H1 (cell line): ENCODE data around the gene FITM2. TPM values are rescaled to one million over a fixed set of nuclear protein-coding genes. Genes with fewer than 3 reads are reported as not detected.

Source experiments
- CTCF ChIA-PET: fragments of 300-600 bp; sonication (Branson Sonifier 250); formaldehyde crosslinking; loops from one replicate; lab custom pipeline; 2021; ENCODE audit not compliant: partially characterized antibody; lab: Charles Lee
- POLR2A ChIA-PET: fragments of 300-600 bp; sonication (Branson Sonifier 250); formaldehyde crosslinking; loops from one replicate; lab custom pipeline; 2021; ENCODE audit warnings: inconsistent platforms; ENCODE audit not compliant: partially characterized antibody; lab: Charles Lee
- DNase-seq, 2 experiments: peaks; one replicate each; pipeline versions ENCODE4 v3.0.0 to v3.0.0-alpha.2; 2010 to 2022; ENCODE audit warnings: low spot score in 2 of 2, low read depth in 1 of 2, mixed read lengths in 1 of 2
- FAIRE-seq: peaks from 2 replicates; lab custom pipeline; 2011; peaks lifted over from hg19 to GRCh38; lab: Jason Lieb, UNC
- H2AFZ ChIP-seq: 2 replicates; pipeline ENCODE4 v1.8.1; 2012; ENCODE audit warnings: low read length, inconsistent platforms
- H2AK5ac ChIP-seq: 2 replicates; pipeline ENCODE4 v1.6.1; 2013; ENCODE audit warnings: low read depth, low read length
- H2BK120ac ChIP-seq: replicated peaks from 2 replicates; pipeline ENCODE3; 2013; ENCODE audit warnings: low read depth, low read length, inconsistent platforms
- H2BK12ac ChIP-seq: 2 replicates; pipeline ENCODE4 v1.6.1; 2013; ENCODE audit warnings: low read depth, low read length
- H2BK15ac ChIP-seq: 2 replicates; pipeline ENCODE4 v1.6.1; 2013; ENCODE audit warnings: low read length
- H2BK20ac ChIP-seq: 2 replicates; pipeline ENCODE4 v1.6.1; 2013; ENCODE audit warnings: low read length
- H2BK5ac ChIP-seq: 2 replicates; pipeline ENCODE4 v1.6.1; 2013; ENCODE audit warnings: low read depth, low read length
- H3K14ac ChIP-seq: 2 replicates; pipeline ENCODE4 v1.6.1; 2013; ENCODE audit warnings: inconsistent platforms; ENCODE audit not compliant: insufficient read length
- H3K18ac ChIP-seq: 2 replicates; pipeline ENCODE4 v1.6.1; 2013; ENCODE audit warnings: low read length; ENCODE audit errors: extremely low read depth
- H3K23ac ChIP-seq: 2 replicates; pipeline ENCODE4 v1.6.1; 2013; ENCODE audit warnings: inconsistent platforms; ENCODE audit not compliant: insufficient read length
- H3K23me2 ChIP-seq: 2 replicates; pipeline ENCODE4 v1.6.1; 2013; ENCODE audit warnings: low read depth, low read length
- H3K27ac ChIP-seq: 2 replicates; pipeline ENCODE4 v1.6.1; 2011; ENCODE audit warnings: low read depth, low read length, inconsistent platforms
- H3K27me3 ChIP-seq, 4 experiments: replicated peaks in 1 of 4; 1 replicate in 1 of 4; 2 replicates in 3 of 4; pipeline versions ENCODE4 v1.6.1 to v1.8.1; 2011 to 2013; ENCODE audit warnings: low read length in 3 of 4, mild to moderate bottlenecking in 3 of 4, inconsistent platforms in 2 of 4, mixed read lengths in 2 of 4, moderate library complexity in 1 of 4; ENCODE audit not compliant: control insufficient read depth in 3 of 4, insufficient read depth in 3 of 4; ENCODE audit errors: extremely low read depth in 1 of 4
- H3K36me3 ChIP-seq, 4 experiments: 2 replicates each; pipeline versions ENCODE4 v1.6.1 to v1.8.1; 2011 to 2013; ENCODE audit warnings: mild to moderate bottlenecking in 4 of 4, low read length in 3 of 4, moderate library complexity in 2 of 4, control low read depth in 1 of 4, inconsistent platforms in 1 of 4; ENCODE audit not compliant: insufficient read depth in 4 of 4, control insufficient read depth in 2 of 4
- H3K4ac ChIP-seq: replicated peaks from 2 replicates; pipeline ENCODE3; 2013; ENCODE audit warnings: low read length, low read depth, mixed read lengths, inconsistent platforms; ENCODE audit not compliant: insufficient read length
- H3K4me1 ChIP-seq, 4 experiments: replicated peaks in 1 of 4; 1 replicate in 1 of 4; 2 replicates in 3 of 4; pipeline versions ENCODE4 v1.6.1 to v1.8.1; 2011 to 2013; ENCODE audit warnings: low read length in 3 of 4, inconsistent platforms in 2 of 4, mixed read lengths in 1 of 4; ENCODE audit not compliant: insufficient read depth in 4 of 4, control insufficient read depth in 3 of 4
- H3K4me2 ChIP-seq, 2 experiments: 2 replicates each; pipeline versions ENCODE4 v1.6.1 to v1.8.1; 2011 to 2013; ENCODE audit warnings: low read depth in 2 of 2, low read length in 2 of 2, control low read depth in 1 of 2, inconsistent platforms in 1 of 2, mild to moderate bottlenecking in 1 of 2; ENCODE audit not compliant: insufficient read depth in 1 of 2
- H3K4me3 ChIP-seq, 4 experiments: fragments of 200-600, 300-600 bp in 1 of 4; sonication (generic), shearing (Covaris generic), sonication (Bioruptor Twin) in 1 of 4; 2 replicates each; pipeline versions ENCODE4 v1.5.1 to v1.8.1; 2011 to 2016; ENCODE audit warnings: low read length in 4 of 4, low read depth in 3 of 4, control low read depth in 2 of 4, inconsistent platforms in 2 of 4, mild to moderate bottlenecking in 2 of 4, mixed read lengths in 1 of 4, moderate library complexity in 1 of 4; ENCODE audit not compliant: insufficient read depth in 2 of 4; ENCODE audit errors: extremely low read depth in 1 of 4
- H3K56ac ChIP-seq: replicated peaks from 2 replicates; pipeline ENCODE3; 2013; ENCODE audit warnings: low read depth, mild to moderate bottlenecking, mixed read lengths, low read length, inconsistent platforms; ENCODE audit not compliant: insufficient read length
- H3K79me1 ChIP-seq: 2 replicates; pipeline ENCODE4 v1.6.1; 2013; ENCODE audit warnings: low read depth, low read length, control low read depth
- H3K79me2 ChIP-seq, 2 experiments: 2 replicates each; pipeline versions ENCODE4 v1.6.1 to v1.8.1; 2012 to 2013; ENCODE audit warnings: low read length in 2 of 2, mild to moderate bottlenecking in 2 of 2, inconsistent platforms in 1 of 2; ENCODE audit not compliant: insufficient read depth in 2 of 2, control insufficient read depth in 1 of 2
- H3K9ac ChIP-seq, 4 experiments: replicated peaks in 1 of 4; 1 replicate in 1 of 4; 2 replicates in 3 of 4; pipeline versions ENCODE4 v1.6.1 to v1.8.1; 2011 to 2013; ENCODE audit warnings: low read depth in 3 of 4, low read length in 3 of 4, control low read depth in 2 of 4, mild to moderate bottlenecking in 2 of 4, moderate library complexity in 2 of 4, inconsistent platforms in 1 of 4; ENCODE audit errors: extremely low read depth in 1 of 4
- H3K9me3 ChIP-seq, 2 experiments: 2 replicates each; pipeline versions ENCODE4 v1.6.1 to v1.8.1; 2012 to 2013; ENCODE audit warnings: mild to moderate bottlenecking in 2 of 2, moderate library complexity in 2 of 2, control low read depth in 1 of 2, inconsistent platforms in 1 of 2, low read depth in 1 of 2, low read length in 1 of 2, mixed read lengths in 1 of 2; ENCODE audit not compliant: insufficient read depth in 2 of 2
- H4K20me1 ChIP-seq, 2 experiments: replicated peaks in 1 of 2; 2 replicates each; pipeline versions ENCODE3 to v1.8.1; 2011 to 2013; ENCODE audit warnings: inconsistent platforms in 2 of 2, low read length in 2 of 2, mild to moderate bottlenecking in 1 of 2; ENCODE audit not compliant: insufficient read depth in 2 of 2, control insufficient read depth in 1 of 2
- H4K5ac ChIP-seq: 2 replicates; pipeline ENCODE4 v1.6.1; 2013; ENCODE audit warnings: low read length, low read depth, mixed read lengths, inconsistent platforms; ENCODE audit not compliant: insufficient read length
- H4K8ac ChIP-seq: 2 replicates; pipeline ENCODE4 v1.8.0; 2013; ENCODE audit warnings: mild to moderate bottlenecking, moderate library complexity, low read length, inconsistent platforms; ENCODE audit not compliant: insufficient read depth; ENCODE audit errors: extremely low read depth
- H4K91ac ChIP-seq: replicated peaks from 2 replicates; pipeline ENCODE3; 2013; ENCODE audit warnings: low read length, mixed read lengths, inconsistent platforms; ENCODE audit not compliant: insufficient read length
- CEBPB ChIP-seq: IDR thresholded peaks from 2 replicates; pipeline ENCODE4 v1.6.1; 2012; ENCODE audit warnings: low read depth, low read length
- CHD1 ChIP-seq: IDR thresholded peaks from 2 replicates; pipeline ENCODE4 v1.6.1; 2012; ENCODE audit warnings: low read depth, low read length, improper control_type of control experiment
- EZH2 ChIP-seq: fragments of 200-600 bp; sonication (generic); IDR thresholded peaks from 2 replicates; pipeline ENCODE4 v1.7.1; 2012; ENCODE audit warnings: low read depth, mild to moderate bottlenecking, moderate library complexity, low read length, inconsistent platforms; ENCODE audit not compliant: severe bottlenecking
- JUND ChIP-seq: IDR thresholded peaks from 2 replicates; pipeline ENCODE4 v1.6.1; 2011; ENCODE audit warnings: mild to moderate bottlenecking, improper control_type of control experiment, low read length
- MAFK ChIP-seq: IDR thresholded peaks from 2 replicates; pipeline ENCODE4 v1.6.1; 2012; ENCODE audit warnings: low read depth, mild to moderate bottlenecking, improper control_type of control experiment, low read length
- NANOG ChIP-seq: IDR thresholded peaks from 2 replicates; pipeline ENCODE4 v1.6.1; 2011; ENCODE audit warnings: low read length, low read depth, mild to moderate bottlenecking, inconsistent platforms; ENCODE audit not compliant: insufficient read depth, poor library complexity, severe bottlenecking
- NRF1 ChIP-seq: IDR thresholded peaks from 2 replicates; pipeline ENCODE4 v1.6.1; 2011; ENCODE audit warnings: mild to moderate bottlenecking, low read depth, low read length, improper control_type of control experiment
- POLR2AphosphoS5 ChIP-seq: IDR thresholded peaks from 2 replicates; pipeline ENCODE4 v1.6.1; 2011; ENCODE audit warnings: low read depth, low read length
- RFX5 ChIP-seq: IDR thresholded peaks from 2 replicates; pipeline ENCODE4 v1.6.1; 2011; ENCODE audit warnings: low read depth, low read length, improper control_type of control experiment, borderline replicate concordance
- SAP30 ChIP-seq: fragments of 300-600 bp; sonication (generic); IDR thresholded peaks from 2 replicates; pipeline ENCODE4 v1.7.1; 2012; ENCODE audit warnings: low read length, moderate library complexity, mild to moderate bottlenecking, inconsistent platforms; ENCODE audit not compliant: insufficient read depth, insufficient replicate concordance
- SIRT6 ChIP-seq: IDR thresholded peaks from one replicate; pipeline ENCODE4 v1.7.1; 2012; ENCODE audit warnings: low read length, inconsistent platforms
- SP2 ChIP-seq: IDR thresholded peaks from 2 replicates; pipeline ENCODE4 v1.6.1; 2012; ENCODE audit warnings: mild to moderate bottlenecking, low read length, inconsistent platforms
- SRF ChIP-seq: IDR thresholded peaks from 2 replicates; pipeline ENCODE4 v1.6.1; 2011; ENCODE audit warnings: mild to moderate bottlenecking, low read depth, low read length, moderate library complexity
- TCF12 ChIP-seq: IDR thresholded peaks from 2 replicates; pipeline ENCODE4 v1.6.1; 2011; ENCODE audit warnings: low read depth, mild to moderate bottlenecking, low read length
- ZNF274 ChIP-seq: IDR thresholded peaks from 2 replicates; pipeline ENCODE4 v1.7.0; 2012; ENCODE audit warnings: low read length, borderline replicate concordance; ENCODE audit errors: extremely low read depth
- WGBS, 2 experiments: shearing (Covaris generic) in 1 of 2; methylation state at CpG; one replicate each; pipeline versions ENCODE4 v1.1.6 to v1.1.7; 2013 to 2015; ENCODE audit warnings: low lambda C conversion rate in 2 of 2, mixed read lengths in 2 of 2, inconsistent platforms in 1 of 2, low coverage in 1 of 2, missing lambda C conversion rate in 1 of 2; ENCODE audit not compliant: insufficient replicate concordance in 2 of 2, insufficient coverage in 1 of 2, insufficient read length in 1 of 2; ENCODE audit errors: extremely low coverage in 1 of 2, missing lambda C conversion rate in 1 of 2; 5-methylcytosine and 5-hydroxymethylcytosine counted together
- polyA plus RNA-seq, 7 experiments: library from polyadenylated mRNA; depleted of rRNA in 3 of 7; stranded (reverse) in 5 of 7; unstranded in 2 of 7; fragments of >200 nt in 5 of 7; fragments of 200-250 nt in 2 of 7; gene quantifications; 1 replicate in 5 of 7; 2 replicates in 1 of 7; 4 replicates in 1 of 7; pipeline versions ENCODE4 v1.2.1 to v1.2.3, GENCODE V29; 2011 to 2013; ENCODE audit warnings: missing spikeins in 2 of 7, mixed read lengths in 2 of 7
- total RNA-seq: library from RNA; stranded (reverse); fragmentation: NEBNext Ultra II Directional; extraction: Animal tissue kit (Norgen Biotek cat#: 25700); gene quantifications from 2 replicates; pipeline ENCODE4 v1.2.1, GENCODE V29; 2021

Gene FITM2
- total and polyA plus RNA-seq, 2 of the 8 experiments (the other 6 are each of a cell fraction or from before 2014, with no cell fraction given): 1.1 to 2.1 TPM

DNA sequence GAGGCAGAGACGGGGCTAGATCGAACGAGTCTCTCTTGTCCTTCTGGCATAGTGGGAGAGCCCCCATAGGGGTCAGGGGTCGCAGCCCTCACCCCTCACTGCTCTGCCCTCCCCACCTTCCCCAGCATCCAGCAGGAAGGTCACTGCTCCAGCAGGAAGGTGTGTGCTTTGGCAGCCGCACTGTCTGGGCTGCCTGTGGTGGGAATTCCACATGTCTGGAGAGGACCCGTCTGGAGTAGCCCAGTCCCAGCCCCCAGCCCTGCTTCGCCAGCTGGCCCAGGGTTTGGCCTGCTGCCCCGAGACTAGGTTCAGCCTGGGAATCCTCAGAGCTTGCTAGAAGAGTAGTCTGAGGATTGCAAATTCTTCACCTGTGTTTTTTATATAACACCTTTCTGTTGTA lies 23.3 kb upstream of the FITM2 start:
- ChIA-PET POLR2A (no interaction called here), CTCF (interaction anchor here (1.0 kb wide), 1 partner anchor 14 kb away, joined by 3 read pairs; no protein-coding TSS in a partner anchor)
- H4K20me1 ChIP-seq: no peaks in the 10 kb centered on the region
- H3K9me3 ChIP-seq: no peaks in the 10 kb centered on the region
- H3K4ac ChIP-seq: no peak overlapping the region
- H4K91ac ChIP-seq: no peak overlapping the region
- H3K79me2 ChIP-seq: no peaks in the 10 kb centered on the region
- H3K27ac ChIP-seq: no peak overlapping the region
- no peaks in the 10 kb centered on the region for H3K36me3 ChIP-seq
- H3K18ac ChIP-seq: no peak overlapping the region
- no peaks in the 10 kb centered on the region for H3K79me1 ChIP-seq
- no peak overlapping the region for H3K4me2 ChIP-seq
- no peaks in the 10 kb centered on the region for H3K23me2 ChIP-seq
- no peak overlapping the region for H4K5ac ChIP-seq
- H2BK15ac ChIP-seq: no peak overlapping the region
- no peak overlapping the region for H2BK120ac ChIP-seq
- H3K27me3 ChIP-seq: 0 out of 7 replicates have a peak, but pooled peaks cover 0 to 2% (median 0%) of the 10 kb centered on the region in 4 experiments
- H2BK20ac ChIP-seq: no peak overlapping the region
- DNase-seq: no peak
- no peak overlapping the region for H3K4me3 ChIP-seq
- H3K9ac ChIP-seq: no peak overlapping the region
- FAIRE-seq: no peak
- no peak overlapping the region; the same call in 1 of the 2 replicates for H4K8ac ChIP-seq
- no peak overlapping the region for H2BK5ac ChIP-seq
- no peak overlapping the region; the same call in 1 of the 2 replicates for H2BK12ac ChIP-seq
- no peak overlapping the region for H2AK5ac ChIP-seq
- peaks cover 4 to 12% (median 5%) of the 10 kb centered on the region in 4 experiments for H3K4me1 ChIP-seq
- no peak overlapping the region for H3K56ac ChIP-seq
- 81% methylated on average over 8 of the region's 8 CpGs; no CpG with 5 or more reads in 1 of the 2 experiments for WGBS, 2 experiments
- H3K14ac ChIP-seq: no peak overlapping the region
- no peak overlapping the region for H3K23ac ChIP-seq
- no peak overlapping the region for H2AFZ ChIP-seq
- no peak for TF ChIP-seq RFX5
- TF ChIP-seq SRF: no peak
- no peak for TF ChIP-seq NANOG
- no peak for TF ChIP-seq SAP30
- no peak for TF ChIP-seq SIRT6
- no peak for TF ChIP-seq JUND
- no peak for TF ChIP-seq POLR2AphosphoS5
- TF ChIP-seq CEBPB: no peak
- no peak for TF ChIP-seq CHD1
- no peak for TF ChIP-seq MAFK
- TF ChIP-seq NRF1: no peak
- TF ChIP-seq TCF12: no peak
- TF ChIP-seq ZNF274: no peak
- no peak for TF ChIP-seq SP2
- TF ChIP-seq EZH2: no peak
